ENCODE results near the gene C12orf43.

DNA sequence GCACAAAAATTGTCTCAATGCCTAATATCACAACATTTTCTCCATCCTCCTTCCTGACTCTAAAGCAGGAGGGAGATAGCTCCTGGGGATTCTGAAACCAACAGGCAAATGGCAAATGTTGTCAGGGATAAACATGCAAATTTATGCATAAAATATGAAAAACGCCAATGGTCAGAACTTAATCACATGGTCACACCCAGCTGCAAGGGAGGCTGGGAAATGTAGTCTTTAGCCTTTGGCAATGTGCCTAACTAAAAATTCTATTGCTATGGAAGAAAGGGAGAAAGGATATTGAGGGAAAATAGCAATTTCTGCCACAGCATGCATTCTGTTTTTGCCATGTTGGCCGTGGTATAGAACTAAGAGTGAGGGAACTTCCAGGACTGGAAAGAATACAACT is 34.4 kb upstream of the C12orf43 start:
- TF ChIP-seq CTCF (IDR thresholded peaks at IDR 0.05) (no peak), POLR2A (IDR thresholded peaks at IDR 0.05) (no peak)
